Measurements from ENCODE around the gene SRCAP.
A peak's percentile ranks its signal among the peaks of the same experiment; 100 is the strongest.

The SRCAP gene

DNA sequence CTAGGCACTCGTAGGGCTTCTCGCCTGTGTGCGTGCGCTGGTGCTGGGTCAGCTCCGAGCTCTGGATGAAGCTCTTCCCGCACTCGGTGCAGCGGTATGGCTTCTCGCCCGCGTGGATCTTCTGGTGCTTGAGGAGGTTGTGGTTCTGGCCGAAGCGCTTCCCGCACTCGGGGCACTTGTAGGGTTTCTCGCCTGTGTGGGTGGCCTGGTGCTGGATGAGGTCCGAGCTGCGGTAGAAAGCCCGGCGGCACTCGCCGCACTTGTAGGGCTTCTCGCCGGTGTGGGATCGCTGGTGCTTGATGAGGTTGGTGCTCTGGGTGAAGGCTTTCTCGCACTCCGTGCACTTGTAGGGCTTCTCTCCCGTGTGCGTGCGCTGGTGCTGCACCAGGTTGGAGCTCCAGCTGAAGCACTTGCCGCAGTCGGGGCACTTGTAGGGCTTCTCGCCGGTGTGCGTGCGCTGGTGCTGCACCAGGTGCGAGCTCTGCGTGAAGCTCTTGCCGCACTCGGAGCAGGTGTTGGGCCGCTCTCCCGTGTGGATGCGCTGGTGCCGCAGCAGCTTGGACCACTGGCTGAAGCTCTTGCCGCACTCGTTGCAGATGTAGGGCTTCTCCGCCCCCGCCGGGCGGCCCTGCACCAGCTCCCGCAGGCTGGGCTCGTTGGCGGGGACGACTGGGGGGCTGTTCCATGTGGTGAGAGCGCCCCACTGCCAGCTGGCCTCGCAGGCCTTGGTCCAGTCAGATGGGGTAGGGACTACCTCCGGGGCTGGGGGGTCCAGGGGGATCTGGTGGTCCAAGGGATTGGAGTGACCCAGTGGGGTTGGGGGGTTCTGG, 84.5 kb downstream of the SRCAP start:
- Histone ChIP-seq H3K4me3 (no peak overlapping the region), H3K27ac (no peak overlapping the region)

DNA sequence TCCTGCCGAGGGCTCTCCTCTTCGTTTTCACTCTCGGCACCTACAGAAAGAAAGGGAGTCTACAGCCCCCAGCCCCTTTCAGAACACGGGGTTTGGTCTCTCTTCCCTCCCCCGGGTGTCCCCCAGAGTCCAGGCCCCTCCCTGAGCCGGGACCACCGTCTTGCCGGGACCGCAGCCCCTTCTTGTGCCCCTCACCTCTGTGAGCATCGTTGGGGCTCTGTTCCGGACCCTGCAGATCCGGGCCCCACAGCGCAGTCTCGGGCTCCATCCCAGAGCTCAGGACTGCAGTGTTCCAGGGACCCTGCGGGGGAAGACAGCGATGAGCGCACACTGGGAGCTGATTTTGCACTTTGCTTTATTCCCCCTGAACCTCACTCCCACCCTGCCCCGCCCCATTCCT, 85.2 kb downstream of the SRCAP start:
- Histone ChIP-seq H3K27ac (no peak overlapping the region), H3K4me3 (no peak overlapping the region)

DNA sequence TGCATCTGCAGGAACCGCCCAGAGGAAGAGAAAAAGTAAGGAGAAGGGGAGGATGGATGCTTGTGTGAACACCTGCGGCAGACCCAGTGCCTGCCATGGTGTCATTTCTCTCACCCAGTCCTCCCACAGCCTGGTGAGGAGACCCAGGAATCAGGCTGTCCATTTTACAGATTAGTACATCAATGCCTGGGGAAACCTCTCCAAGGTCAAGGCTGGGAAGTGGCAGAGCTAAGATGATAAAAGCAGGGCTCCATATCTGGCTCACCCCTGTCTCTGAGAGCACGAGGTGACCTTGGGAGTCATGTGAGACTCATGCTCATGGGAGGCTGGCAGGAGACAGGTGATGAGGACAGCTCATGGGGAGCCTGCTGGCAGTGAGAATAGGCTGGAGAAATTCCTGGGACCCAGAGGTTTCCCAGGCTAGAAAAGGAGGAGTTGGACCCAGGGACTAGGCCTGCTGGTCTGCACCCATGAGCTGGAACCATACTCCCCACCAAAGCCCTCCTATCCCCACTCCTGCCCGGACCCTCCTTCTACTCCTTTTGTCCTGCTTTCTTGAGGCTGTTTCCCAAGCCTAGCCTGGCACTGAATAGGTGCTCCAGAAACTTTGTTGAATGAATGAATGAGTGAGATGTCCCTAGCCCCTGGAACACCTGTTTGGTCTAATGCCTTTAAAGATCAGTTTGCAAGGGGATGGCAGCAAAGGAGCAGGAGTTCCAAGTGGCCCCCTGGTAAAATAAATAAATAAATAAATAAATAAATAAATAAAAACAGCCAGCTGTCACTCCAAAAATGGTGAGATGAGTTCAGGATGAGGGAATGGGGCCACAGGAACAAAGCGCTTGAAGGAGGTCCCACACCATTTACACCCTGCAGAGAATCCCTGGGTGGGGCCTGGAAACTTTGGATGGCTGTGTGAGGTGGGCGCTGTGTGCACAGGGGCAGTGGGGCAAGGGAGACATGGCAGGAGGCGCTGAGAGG, 86.4 kb downstream of the SRCAP start:
- H3K27ac ChIP-seq = peak overlapping the region in 8 of 21 experiments; percentile 87 to 98 (median 94)
- H3K4me3 ChIP-seq = peak overlapping the region in 5 of 7 experiments; percentile 73 to 95 (median 90)

DNA sequence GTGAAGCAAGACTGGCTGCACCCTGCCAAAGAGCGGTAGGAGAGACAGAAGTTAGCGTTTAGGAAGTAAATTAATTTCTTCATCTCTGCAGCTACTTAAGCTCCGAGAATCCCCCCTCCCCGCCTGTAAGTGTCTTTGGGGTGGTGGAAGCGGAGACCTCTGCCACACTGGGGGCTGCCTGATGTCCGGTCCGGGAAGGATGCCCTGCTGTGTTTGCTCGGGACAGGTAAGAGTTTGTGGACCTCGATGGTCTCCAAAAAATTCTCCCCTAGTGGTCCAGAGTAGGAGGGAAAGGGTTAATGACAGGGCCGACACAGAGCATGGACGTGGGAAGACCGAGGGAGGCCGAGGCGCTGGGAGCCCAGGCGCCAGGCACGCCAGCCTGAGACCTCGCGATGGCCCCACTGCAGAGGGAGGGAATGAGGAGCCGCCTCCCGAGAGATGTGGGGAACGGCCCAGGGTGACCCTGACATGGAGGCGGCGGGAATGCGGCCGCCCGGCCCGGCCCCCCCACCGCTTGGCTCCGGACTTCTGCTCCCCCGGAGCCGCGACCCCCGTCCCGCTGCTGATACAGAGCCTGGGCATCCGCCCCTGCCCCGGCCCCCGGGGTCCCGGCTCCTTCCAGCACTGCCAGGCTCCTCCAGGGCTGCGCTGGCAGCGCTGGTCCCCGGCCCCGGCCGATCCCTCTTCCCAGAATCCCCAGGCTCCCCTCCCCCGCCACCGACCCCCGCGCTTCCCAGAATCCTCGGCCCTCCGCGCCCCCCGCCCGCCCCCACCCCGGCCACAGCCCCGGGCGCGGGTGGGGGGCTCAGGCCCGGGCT, 87.4 kb downstream of the SRCAP start:
- peak overlapping the region; percentile 51 to 98 (median 93) for H3K27ac ChIP-seq

DNA sequence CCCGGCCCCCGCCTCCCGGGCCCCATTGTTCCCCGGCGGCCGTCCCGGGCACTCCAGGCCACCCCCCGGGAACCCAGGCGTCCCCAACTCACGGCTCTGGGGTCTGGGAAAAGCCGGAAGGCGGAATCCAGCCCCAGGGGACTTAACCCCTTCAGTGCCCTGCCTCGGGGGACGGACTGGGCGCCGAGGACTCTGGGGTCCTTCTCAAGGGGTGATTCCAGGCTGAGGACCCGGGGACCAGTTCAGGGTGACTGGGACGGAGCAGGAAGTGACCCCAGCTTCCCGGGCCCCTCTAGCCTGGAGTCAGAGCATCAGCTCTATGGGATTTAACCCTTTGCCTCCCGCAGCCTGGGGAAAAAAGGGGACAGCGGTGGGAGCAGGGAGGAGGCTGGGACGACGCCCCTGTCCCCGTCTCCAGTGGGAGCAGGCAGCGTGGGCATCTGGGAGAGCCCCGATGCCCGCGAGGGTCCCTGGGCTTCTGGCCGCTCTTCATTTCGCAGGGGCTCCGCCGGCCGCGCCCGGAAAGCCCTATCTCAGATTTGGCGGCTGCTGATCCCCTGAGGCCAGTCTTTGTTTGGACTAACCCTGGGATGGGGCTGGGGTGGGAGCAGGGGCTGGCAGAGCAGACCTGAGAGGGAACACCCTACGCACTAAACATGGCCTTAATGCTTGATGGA, 88.1 kb downstream of the SRCAP start, which contains the start of gene ZNF629:
Gene ZNF629 (minus strand): TSS at position 270 of the 677 bp plus-strand sequence. CDS start 2,723 bp downstream, outside the sequence.
- Histone ChIP-seq H3K4me3 (peak within 1 kb of the TSS; percentile 73 to 95 (median 87)), H3K27ac (peak within 1 kb of the TSS; percentile 51 to 98 (median 93))

More for the DNA sequence above, 87.4 kb downstream of the SRCAP start:
- peak overlapping the region; percentile 73 to 95 (median 87) for H3K4me3 ChIP-seq

DNA sequence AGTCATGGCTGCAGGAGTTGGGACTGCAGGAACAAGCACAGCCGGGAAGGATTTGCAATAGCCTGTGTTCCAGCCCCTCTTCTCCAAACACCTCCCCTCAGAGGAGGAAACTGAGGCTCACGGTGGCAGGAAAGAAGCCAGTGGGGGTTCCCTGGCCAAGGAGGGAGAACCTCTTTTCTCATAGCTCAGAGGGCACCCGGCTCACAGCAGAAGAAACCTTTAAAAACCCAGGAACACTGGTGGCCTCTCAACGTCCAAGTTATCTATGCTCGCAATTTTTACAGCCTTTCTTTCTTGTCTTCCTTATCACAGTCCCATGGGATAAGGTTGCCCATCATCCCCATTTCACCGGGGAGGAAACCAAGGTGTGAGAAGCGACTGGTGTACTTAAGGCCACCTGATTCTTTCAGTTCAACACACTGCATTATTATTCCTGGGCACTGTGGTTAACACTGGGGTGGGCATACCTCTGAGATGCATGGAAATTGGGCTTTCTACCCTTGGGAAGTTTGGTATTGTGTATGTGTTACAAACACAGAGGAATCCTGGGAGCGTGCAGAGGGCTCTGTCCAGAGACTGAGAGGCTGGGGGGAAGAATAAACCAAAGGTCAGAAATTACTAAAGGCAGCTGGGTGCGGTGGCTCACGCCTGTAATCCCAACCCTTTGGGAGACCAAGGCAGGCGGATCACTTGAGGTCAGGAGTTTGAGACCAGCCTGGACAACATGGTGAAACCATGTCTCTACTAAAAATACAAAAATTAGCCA, 88.8 kb downstream of the SRCAP start:
- H3K27ac ChIP-seq = peak overlapping the region in 20 of 21 experiments; percentile 67 to 98 (median 93)
- H3K4me3 ChIP-seq = peak overlapping the region; percentile 73 to 95 (median 87)

Measured in skin epidermis (tissue), 12 donors.